Measurements from ENCODE around the gene LRFN5. TPM values are rescaled to one million over a fixed set of nuclear protein-coding genes. Genes with fewer than 3 reads are reported as not detected.
A peak's percentile ranks its signal among the peaks of the same experiment; 100 is the strongest.

Gene LRFN5
- total and polyA plus RNA-seq, 2 of the 8 experiments (the other 6 are each of a cell fraction or from before 2014, with no cell fraction given) = 0.85 to 4.7 TPM

- TF ChIP-seq CBX8 (IDR thresholded peaks at IDR 0.05; ENCODE audit: borderline replicate concordance, low read depth, low read length) = no peak; the same call in 1 of the 2 replicates
- TF ChIP-seq EGR1 (IDR thresholded peaks at IDR 0.05; ENCODE audit: borderline replicate concordance, low read depth, low read length) = peak; percentile 25; the same call in 1 of the 2 replicates
- no peak for TF ChIP-seq EP300 (IDR thresholded peaks at IDR 0.05; ENCODE audit: borderline replicate concordance in 1 of 2, low read depth in 2 of 2, low read length in 2 of 2)
- TF ChIP-seq SP1 (IDR thresholded peaks at IDR 0.05; ENCODE audit: low read depth, low read length) = peak; percentile 42; the same call in 1 of the 2 replicates
- TF ChIP-seq CHD7 (IDR thresholded peaks at IDR 0.05; ENCODE audit: insufficient replicate concordance, low read length) = no peak
- no peak for TF ChIP-seq TCF12 (IDR thresholded peaks at IDR 0.05; ENCODE audit: low read depth, low read length)
Measured at GRCh38 chr14:41607966-41608663, 1.4 kb downstream of the LRFN5 start (continued).

All from H1 (cell line).